Right lobe of liver (tissue), 4 donors: ENCODE measurements around the gene SPP2.

Experiments
- POLR2A ChIP-seq: fragments of 450-650 bp; IDR thresholded peaks from one replicate; pipeline ENCODE4 v1.6.1; 2017; ENCODE audit warnings: antibody characterized with exemption, mild to moderate bottlenecking
- TF ChIP-seq, protein P1 (sequence below), 4 donors: fragments of 200-600 bp in 3 of 4; fragments of 450-650 bp in 1 of 4; IDR thresholded peaks; one replicate each; pipeline versions ENCODE4 v1.5.1 to v1.8.0; 2016 to 2022; ENCODE audit warnings: antibody characterized with exemption in 4 of 4, mild to moderate bottlenecking in 2 of 4
- donor health status: DM: no; HTN: no; CAD: no.
- donor health status: DM: no; HTN: no; CAD: no.
- donor health status: DM: no; HTN: yes; CAD: no.

DNA sequence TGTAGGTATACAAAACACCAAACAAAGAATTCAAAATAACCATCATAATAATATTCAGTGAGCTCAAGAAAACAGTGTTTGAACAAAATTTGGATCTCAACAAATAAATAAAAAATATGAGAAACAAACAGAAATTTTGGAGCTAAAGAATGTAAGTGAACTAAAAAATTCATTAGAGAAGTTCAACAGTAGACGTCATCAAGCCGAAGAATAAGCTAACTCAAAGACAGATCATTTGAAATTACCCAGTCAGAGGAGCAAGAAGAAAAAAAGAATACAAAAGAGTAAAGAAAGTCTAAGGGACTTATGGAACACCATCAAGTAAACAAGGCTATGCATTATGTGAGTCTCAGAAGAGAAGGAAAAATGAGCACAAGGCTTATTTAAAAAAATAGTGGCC lies 16.6 kb upstream of the SPP2 start:
- no peak for TF ChIP-seq POLR2A
- TF ChIP-seq, protein P1, sequence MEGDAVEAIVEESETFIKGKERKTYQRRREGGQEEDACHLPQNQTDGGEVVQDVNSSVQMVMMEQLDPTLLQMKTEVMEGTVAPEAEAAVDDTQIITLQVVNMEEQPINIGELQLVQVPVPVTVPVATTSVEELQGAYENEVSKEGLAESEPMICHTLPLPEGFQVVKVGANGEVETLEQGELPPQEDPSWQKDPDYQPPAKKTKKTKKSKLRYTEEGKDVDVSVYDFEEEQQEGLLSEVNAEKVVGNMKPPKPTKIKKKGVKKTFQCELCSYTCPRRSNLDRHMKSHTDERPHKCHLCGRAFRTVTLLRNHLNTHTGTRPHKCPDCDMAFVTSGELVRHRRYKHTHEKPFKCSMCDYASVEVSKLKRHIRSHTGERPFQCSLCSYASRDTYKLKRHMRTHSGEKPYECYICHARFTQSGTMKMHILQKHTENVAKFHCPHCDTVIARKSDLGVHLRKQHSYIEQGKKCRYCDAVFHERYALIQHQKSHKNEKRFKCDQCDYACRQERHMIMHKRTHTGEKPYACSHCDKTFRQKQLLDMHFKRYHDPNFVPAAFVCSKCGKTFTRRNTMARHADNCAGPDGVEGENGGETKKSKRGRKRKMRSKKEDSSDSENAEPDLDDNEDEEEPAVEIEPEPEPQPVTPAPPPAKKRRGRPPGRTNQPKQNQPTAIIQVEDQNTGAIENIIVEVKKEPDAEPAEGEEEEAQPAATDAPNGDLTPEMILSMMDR (IDR thresholded peaks at IDR 0.05), result no peak
